Uterus (tissue), 2 donors: Measurements from ENCODE around the gene HMCN1.

ENCODE experiments used
- POLR2A ChIP-seq, 2 donors: fragments of 450-650 bp; IDR thresholded peaks; one replicate each; pipeline ENCODE4 v1.6.1; 2016; ENCODE audit warnings: antibody characterized with exemption in 2 of 2, mild to moderate bottlenecking in 1 of 2, moderate library complexity in 1 of 2
- TF ChIP-seq, protein P1 (sequence below), 4 experiments: fragments of 200-600 bp in 2 of 4; fragments of 450-650 bp in 2 of 4; sonication (generic) in 2 of 4; IDR thresholded peaks; one replicate each; pipeline ENCODE4 v1.5.1; 2016 to 2019; ENCODE audit warnings: antibody characterized with exemption in 4 of 4, mild to moderate bottlenecking in 2 of 4, moderate library complexity in 1 of 4

DNA sequence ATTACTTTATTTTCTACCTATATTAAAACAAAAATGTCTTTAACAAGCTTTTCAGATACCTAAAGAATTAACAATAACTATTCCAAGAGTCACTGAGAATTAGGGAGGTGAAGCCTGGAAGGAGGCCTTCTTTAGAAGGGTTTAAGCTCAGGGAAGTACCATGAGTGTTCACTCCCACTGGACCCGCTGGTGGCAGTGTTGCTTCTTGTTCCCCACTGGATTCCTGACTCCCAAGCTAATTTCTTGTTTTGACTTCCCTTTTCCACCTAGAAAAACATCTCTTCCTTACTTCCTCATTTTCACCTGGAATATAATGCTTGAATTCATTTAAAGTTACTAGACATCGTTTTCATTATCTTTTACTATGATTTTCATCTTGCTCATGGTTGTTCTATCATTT, 264.2 kb downstream of the HMCN1 start:
- TF ChIP-seq, protein P1, sequence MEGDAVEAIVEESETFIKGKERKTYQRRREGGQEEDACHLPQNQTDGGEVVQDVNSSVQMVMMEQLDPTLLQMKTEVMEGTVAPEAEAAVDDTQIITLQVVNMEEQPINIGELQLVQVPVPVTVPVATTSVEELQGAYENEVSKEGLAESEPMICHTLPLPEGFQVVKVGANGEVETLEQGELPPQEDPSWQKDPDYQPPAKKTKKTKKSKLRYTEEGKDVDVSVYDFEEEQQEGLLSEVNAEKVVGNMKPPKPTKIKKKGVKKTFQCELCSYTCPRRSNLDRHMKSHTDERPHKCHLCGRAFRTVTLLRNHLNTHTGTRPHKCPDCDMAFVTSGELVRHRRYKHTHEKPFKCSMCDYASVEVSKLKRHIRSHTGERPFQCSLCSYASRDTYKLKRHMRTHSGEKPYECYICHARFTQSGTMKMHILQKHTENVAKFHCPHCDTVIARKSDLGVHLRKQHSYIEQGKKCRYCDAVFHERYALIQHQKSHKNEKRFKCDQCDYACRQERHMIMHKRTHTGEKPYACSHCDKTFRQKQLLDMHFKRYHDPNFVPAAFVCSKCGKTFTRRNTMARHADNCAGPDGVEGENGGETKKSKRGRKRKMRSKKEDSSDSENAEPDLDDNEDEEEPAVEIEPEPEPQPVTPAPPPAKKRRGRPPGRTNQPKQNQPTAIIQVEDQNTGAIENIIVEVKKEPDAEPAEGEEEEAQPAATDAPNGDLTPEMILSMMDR (IDR thresholded peaks at IDR 0.05), result no peak
- TF ChIP-seq POLR2A (IDR thresholded peaks at IDR 0.05), result no peak
